Stimulated activated naive CD8-positive, alpha-beta T cell treated with anti-CD3 and anti-CD28 coated beads, Interleukin-15, Interleukin-2, amounts not matched to agents 100 ng/mL and 50 ng/mL, for 24 hours (primary cell): ENCODE results near the gene IRAK1.

Source experiments
- H3K27ac Mint-ChIP-seq: one replicate; pipeline ENCODE4 v1.8.0; 2021; ENCODE audit warnings: mild to moderate bottlenecking, mixed read lengths
- H3K27me3 Mint-ChIP-seq: one replicate; pipeline ENCODE4 v1.8.0; 2021; ENCODE audit warnings: mixed read lengths
- H3K36me3 Mint-ChIP-seq: one replicate; pipeline ENCODE4 v1.8.0; 2021; ENCODE audit warnings: low read depth, mixed read lengths
- H3K4me1 Mint-ChIP-seq: one replicate; pipeline ENCODE4 v1.8.0; 2021; ENCODE audit warnings: low read depth, mixed read lengths
- H3K4me3 Mint-ChIP-seq: one replicate; pipeline ENCODE4 v1.8.0; 2021; ENCODE audit warnings: mild to moderate bottlenecking, mixed read lengths
- H3K9me3 Mint-ChIP-seq: one replicate; pipeline ENCODE4 v1.8.0; 2021; ENCODE audit warnings: mixed read lengths

Gene IRAK1

GRCh38 chrX:154030266-154030665, 10.6 kb upstream of the IRAK1 start:
- Mint-ChIP-seq H3K27me3 (no peaks in the 10 kb centered on the region), H3K36me3 (peaks cover 26% of the 10 kb centered on the region), H3K27ac (no peak overlapping the region), H3K4me3 (no peak overlapping the region), H3K9me3 (no peaks in the 10 kb centered on the region), H3K4me1 (no peaks in the 10 kb centered on the region)

GRCh38 chrX:154029439-154029838, 9.7 kb upstream of the IRAK1 start:
- H3K27me3 Mint-ChIP-seq, result no peaks in the 10 kb centered on the region
- H3K4me1 Mint-ChIP-seq, result no peaks in the 10 kb centered on the region
- no peaks in the 10 kb centered on the region for H3K9me3 Mint-ChIP-seq
- no peak overlapping the region for H3K27ac Mint-ChIP-seq
- no peak overlapping the region for H3K4me3 Mint-ChIP-seq
- H3K36me3 Mint-ChIP-seq, result peaks cover 22% of the 10 kb centered on the region

GRCh38 chrX:154028502-154029184, 8.9 kb upstream of the IRAK1 start:
- H3K27ac Mint-ChIP-seq, result no peak overlapping the region
- H3K27me3 Mint-ChIP-seq, result no peaks in the 10 kb centered on the region
- H3K4me1 Mint-ChIP-seq, result no peaks in the 10 kb centered on the region
- peaks cover 22% of the 10 kb centered on the region for H3K36me3 Mint-ChIP-seq
- H3K9me3 Mint-ChIP-seq, result no peaks in the 10 kb centered on the region
- no peak overlapping the region for H3K4me3 Mint-ChIP-seq

- no peaks in the 10 kb centered on the region for H3K27me3 Mint-ChIP-seq
- H3K36me3 Mint-ChIP-seq, result peaks cover 22% of the 10 kb centered on the region
- H3K9me3 Mint-ChIP-seq, result no peaks in the 10 kb centered on the region
- peaks cover 2% of the 10 kb centered on the region for H3K4me1 Mint-ChIP-seq
- no peak overlapping the region for H3K4me3 Mint-ChIP-seq
- no peak overlapping the region for H3K27ac Mint-ChIP-seq
Measured at GRCh38 chrX:154027986-154028385, 8.3 kb upstream of the IRAK1 start.

- H3K27ac Mint-ChIP-seq, result no peak overlapping the region
Measured at GRCh38 chrX:154027022-154027402, 7.3 kb upstream of the IRAK1 start.

GRCh38 chrX:154026136-154027021, 6.7 kb upstream of the IRAK1 start:
- H3K4me3 Mint-ChIP-seq, result no peak overlapping the region
- H3K27me3 Mint-ChIP-seq, result no peaks in the 10 kb centered on the region
- no peak overlapping the region for H3K27ac Mint-ChIP-seq
- peaks cover 15% of the 10 kb centered on the region for H3K36me3 Mint-ChIP-seq
- H3K9me3 Mint-ChIP-seq, result no peaks in the 10 kb centered on the region
- H3K4me1 Mint-ChIP-seq, result peaks cover 5% of the 10 kb centered on the region

More at GRCh38 chrX:154027022-154027402, 7.3 kb upstream of the IRAK1 start:
- H3K9me3 Mint-ChIP-seq, result no peaks in the 10 kb centered on the region
- peaks cover 17% of the 10 kb centered on the region for H3K36me3 Mint-ChIP-seq
- no peak overlapping the region for H3K4me3 Mint-ChIP-seq
- H3K4me1 Mint-ChIP-seq, result peaks cover 3% of the 10 kb centered on the region
- no peaks in the 10 kb centered on the region for H3K27me3 Mint-ChIP-seq

GRCh38 chrX:154025230-154025629, 5.5 kb upstream of the IRAK1 start:
- H3K9me3 Mint-ChIP-seq, result no peaks in the 10 kb centered on the region
- peaks cover 11% of the 10 kb centered on the region for H3K4me1 Mint-ChIP-seq
- H3K36me3 Mint-ChIP-seq, result peaks cover 15% of the 10 kb centered on the region
- no peaks in the 10 kb centered on the region for H3K27me3 Mint-ChIP-seq
- H3K27ac Mint-ChIP-seq, result no peak overlapping the region
- no peak overlapping the region for H3K4me3 Mint-ChIP-seq

GRCh38 chrX:154024271-154024670, 4.6 kb upstream of the IRAK1 start:
- H3K36me3 Mint-ChIP-seq, result peaks cover 15% of the 10 kb centered on the region
- H3K9me3 Mint-ChIP-seq, result no peaks in the 10 kb centered on the region
- H3K4me1 Mint-ChIP-seq, result peaks cover 11% of the 10 kb centered on the region
- no peak overlapping the region for H3K4me3 Mint-ChIP-seq
- H3K27me3 Mint-ChIP-seq, result no peaks in the 10 kb centered on the region
- no peak overlapping the region for H3K27ac Mint-ChIP-seq

- Mint-ChIP-seq H3K27ac (no peak overlapping the region), H3K9me3 (no peaks in the 10 kb centered on the region), H3K4me3 (no peak overlapping the region), H3K4me1 (peaks cover 15% of the 10 kb centered on the region), H3K27me3 (no peaks in the 10 kb centered on the region), H3K36me3 (peaks cover 10% of the 10 kb centered on the region)
Measured at GRCh38 chrX:154023276-154024000, 3.7 kb upstream of the IRAK1 start.

- Mint-ChIP-seq H3K36me3 (no peaks in the 10 kb centered on the region), H3K27ac (no peak overlapping the region)
Measured at GRCh38 chrX:154022108-154022507, 2.4 kb upstream of the IRAK1 start.

GRCh38 chrX:154021131-154021611, 1.5 kb upstream of the IRAK1 start:
- Mint-ChIP-seq H3K27ac (peak overlapping the region; percentile 95), H3K36me3 (no peaks in the 10 kb centered on the region), H3K4me3 (peak overlapping the region; percentile 92), H3K4me1 (peaks cover 21% of the 10 kb centered on the region), H3K9me3 (no peaks in the 10 kb centered on the region), H3K27me3 (no peaks in the 10 kb centered on the region)

More at GRCh38 chrX:154022108-154022507, 2.4 kb upstream of the IRAK1 start:
- no peak overlapping the region for H3K4me3 Mint-ChIP-seq
- H3K27me3 Mint-ChIP-seq, result no peaks in the 10 kb centered on the region
- peaks cover 21% of the 10 kb centered on the region for H3K4me1 Mint-ChIP-seq
- H3K9me3 Mint-ChIP-seq, result no peaks in the 10 kb centered on the region

- Mint-ChIP-seq H3K27me3 (no peaks in the 10 kb centered on the region), H3K36me3 (peaks cover 5% of the 10 kb centered on the region), H3K4me3 (peak overlapping the region; percentile 92), H3K4me1 (peaks cover 25% of the 10 kb centered on the region), H3K9me3 (no peaks in the 10 kb centered on the region), H3K27ac (peak overlapping the region; percentile 95)
Measured at GRCh38 chrX:154020536-154021115, 924 bp upstream of the IRAK1 start.

GRCh38 chrX:154019061-154019621, 561 bp downstream of the IRAK1 start:
- Mint-ChIP-seq H3K4me1 (peaks cover 34% of the 10 kb centered on the region), H3K36me3 (peaks cover 12% of the 10 kb centered on the region), H3K9me3 (no peaks in the 10 kb centered on the region), H3K27ac (peak overlapping the region; percentile 94), H3K4me3 (peak overlapping the region; percentile 87), H3K27me3 (no peaks in the 10 kb centered on the region)

- Mint-ChIP-seq H3K36me3 (peaks cover 12% of the 10 kb centered on the region), H3K27ac (peak overlapping the region; percentile 94), H3K27me3 (no peaks in the 10 kb centered on the region), H3K9me3 (no peaks in the 10 kb centered on the region), H3K4me1 (peaks cover 34% of the 10 kb centered on the region), H3K4me3 (peak overlapping the region; percentile 87)
Measured at GRCh38 chrX:154018518-154019060, 1.1 kb downstream of the IRAK1 start.
